Activated naive CD4-positive, alpha-beta T cell treated with anti-CD3 and anti-CD28 coated beads for 36 hours (primary cell): ENCODE measurements around the gene ZNF76. TPM values are rescaled to one million over a fixed set of nuclear protein-coding genes. Genes with fewer than 3 reads are reported as not detected.

ENCODE experiments used
- CTCF ChIA-PET: fragments of 350-600 bp; sonication (Branson Sonifier 250); formaldehyde crosslinking; loops from one replicate; lab custom pipeline; 2021; ENCODE audit warnings: antibody characterized with exemption; lab: Charles Lee
- DNase-seq: peaks from one replicate; pipeline ENCODE4 v3.0.0-alpha.2; 2020
- H3K27ac Mint-ChIP-seq: one replicate; pipeline ENCODE4 v1.8.0; 2021; ENCODE audit warnings: mild to moderate bottlenecking, mixed read lengths
- H3K27me3 Mint-ChIP-seq: one replicate; pipeline ENCODE4 v1.8.0; 2021; ENCODE audit warnings: low read depth, mixed read lengths
- H3K36me3 Mint-ChIP-seq: one replicate; pipeline ENCODE4 v1.8.0; 2021; ENCODE audit warnings: low read depth, mixed read lengths
- H3K4me1 Mint-ChIP-seq: one replicate; pipeline ENCODE4 v1.8.0; 2021; ENCODE audit warnings: low read depth, mixed read lengths
- H3K4me3 Mint-ChIP-seq: one replicate; pipeline ENCODE4 v1.8.0; 2021; ENCODE audit warnings: mild to moderate bottlenecking, moderate library complexity, mixed read lengths
- H3K9me3 Mint-ChIP-seq: one replicate; pipeline ENCODE4 v1.8.0; 2021; ENCODE audit warnings: mixed read lengths
- intact Hi-C: fragments of 100-400 bp; cut with micrococcal nuclease; formaldehyde crosslinking; loops from one replicate; pipeline ENCODE4 v1.15.1; 2023
- total RNA-seq, 2 experiments: library from RNA; stranded (reverse); gene quantifications; one replicate each; pipeline ENCODE4 v1.2.3, GENCODE V29; 2021

The ZNF76 gene
- total RNA-seq, 2 experiments from 2014 or later = 32.4 to 38.2 TPM

- Mint-ChIP-seq H3K4me3 (peak overlapping the region; percentile 96), H3K36me3 (no peaks in the 10 kb centered on the region), H3K27me3 (no peaks in the 10 kb centered on the region), H3K9me3 (no peaks in the 10 kb centered on the region), H3K27ac (peak overlapping the region; percentile 86), H3K4me1 (peaks cover 40% of the 10 kb centered on the region)
- CTCF ChIA-PET = interaction anchor here (1.0 to 5.7 kb wide), 3 partner anchors 10 to 69 kb away, joined by 3 to 39 read pairs (median 8); no protein-coding TSS in a partner anchor
- intact Hi-C loops = loop anchor here (2.0 to 5.0 kb wide), 2 partner anchors 44 to 112 kb away; no protein-coding TSS in a partner anchor
- no peak for DNase-seq
Observed at GRCh38 chr6:35258858-35259193, 709 bp upstream of the ZNF76 start.

- H3K4me1 Mint-ChIP-seq = peaks cover 50% of the 10 kb centered on the region
- intact Hi-C loops = loop anchor here (2.0 to 5.0 kb wide), 2 partner anchors 43 to 113 kb away; no protein-coding TSS in a partner anchor
- H3K9me3 Mint-ChIP-seq = no peaks in the 10 kb centered on the region
- peak overlapping the region; percentile 96 for H3K4me3 Mint-ChIP-seq
- no peaks in the 10 kb centered on the region for H3K36me3 Mint-ChIP-seq
- H3K27ac Mint-ChIP-seq = peak overlapping the region; percentile 81
- peak; percentile 77 for DNase-seq
- CTCF ChIA-PET = interaction anchor here (1.8 to 5.7 kb wide), 3 partner anchors 11 to 19 kb away, joined by 6 to 39 read pairs (median 8); no protein-coding TSS in a partner anchor
- H3K27me3 Mint-ChIP-seq = no peaks in the 10 kb centered on the region
Observed at GRCh38 chr6:35259948-35260590, 534 bp downstream of the ZNF76 start.

- intact Hi-C loops = no loop called here
- H3K4me1 Mint-ChIP-seq = peaks cover 53% of the 10 kb centered on the region
- CTCF ChIA-PET = interaction anchor here (1.8 kb wide), 1 partner anchor 20 kb away, joined by 6 read pairs; no protein-coding TSS in a partner anchor
- H3K27ac Mint-ChIP-seq = peak overlapping the region; percentile 81
- H3K36me3 Mint-ChIP-seq = no peaks in the 10 kb centered on the region
- no peaks in the 10 kb centered on the region for H3K9me3 Mint-ChIP-seq
- peak overlapping the region; percentile 96 for H3K4me3 Mint-ChIP-seq
- DNase-seq = no peak
- no peaks in the 10 kb centered on the region for H3K27me3 Mint-ChIP-seq
Observed at GRCh38 chr6:35260591-35261570, 1.3 kb downstream of the ZNF76 start.

GRCh38 chr6:35262596-35262995 is 3.1 kb downstream of the ZNF76 start:
- no peaks in the 10 kb centered on the region for H3K27me3 Mint-ChIP-seq
- peaks cover 2% of the 10 kb centered on the region for H3K36me3 Mint-ChIP-seq
- H3K27ac Mint-ChIP-seq = no peak overlapping the region
- intact Hi-C loops = no loop called here
- H3K4me3 Mint-ChIP-seq = no peak overlapping the region
- H3K9me3 Mint-ChIP-seq = no peaks in the 10 kb centered on the region
- no peak for DNase-seq
- H3K4me1 Mint-ChIP-seq = peaks cover 56% of the 10 kb centered on the region
- CTCF ChIA-PET = no interaction called here

GRCh38 chr6:35264550-35265274 is 5.2 kb downstream of the ZNF76 start:
- DNase-seq = no peak
- peaks cover 2% of the 10 kb centered on the region for H3K36me3 Mint-ChIP-seq
- H3K27ac Mint-ChIP-seq = no peak overlapping the region
- H3K4me3 Mint-ChIP-seq = no peak overlapping the region
- no peaks in the 10 kb centered on the region for H3K27me3 Mint-ChIP-seq
- peaks cover 58% of the 10 kb centered on the region for H3K4me1 Mint-ChIP-seq
- CTCF ChIA-PET = interaction anchor here (0.5 to 1.5 kb wide), 5 partner anchors 33 to 473 kb away, joined by 3 read pairs; partner anchors contain the start of genes ARMC12 and DEF6
- intact Hi-C loops = no loop called here
- H3K9me3 Mint-ChIP-seq = no peaks in the 10 kb centered on the region

GRCh38 chr6:35265523-35265922 is 6.0 kb downstream of the ZNF76 start:
- H3K4me1 Mint-ChIP-seq = peaks cover 52% of the 10 kb centered on the region
- H3K27ac Mint-ChIP-seq = no peak overlapping the region

GRCh38 chr6:35267446-35267845 is 7.9 kb downstream of the ZNF76 start:
- peaks cover 37% of the 10 kb centered on the region for H3K4me1 Mint-ChIP-seq
- H3K4me3 Mint-ChIP-seq = no peak overlapping the region
- no peak overlapping the region for H3K27ac Mint-ChIP-seq
- H3K9me3 Mint-ChIP-seq = no peaks in the 10 kb centered on the region
- DNase-seq = no peak
- H3K27me3 Mint-ChIP-seq = no peaks in the 10 kb centered on the region
- peaks cover 7% of the 10 kb centered on the region for H3K36me3 Mint-ChIP-seq
- intact Hi-C loops = no loop called here
- CTCF ChIA-PET = interaction anchor here (0.7 to 1.0 kb wide), 2 partner anchors 62 to 1102 kb away, joined by 3 read pairs; no protein-coding TSS in a partner anchor

More at GRCh38 chr6:35265523-35265922, 6.0 kb downstream of the ZNF76 start:
- Mint-ChIP-seq H3K27me3 (no peaks in the 10 kb centered on the region), H3K4me3 (no peak overlapping the region), H3K36me3 (peaks cover 6% of the 10 kb centered on the region), H3K9me3 (no peaks in the 10 kb centered on the region)
- intact Hi-C loops = no loop called here
- CTCF ChIA-PET = interaction anchor here (0.7 to 1.5 kb wide), 2 partner anchors 32 to 193 kb away, joined by 3 read pairs; partner anchors contain the start of gene DEF6
- DNase-seq = no peak

GRCh38 chr6:35267897-35268296 is 8.4 kb downstream of the ZNF76 start:
- Mint-ChIP-seq H3K27me3 (no peaks in the 10 kb centered on the region), H3K4me3 (no peak overlapping the region), H3K4me1 (peaks cover 32% of the 10 kb centered on the region), H3K27ac (no peak overlapping the region), H3K36me3 (peaks cover 7% of the 10 kb centered on the region), H3K9me3 (no peaks in the 10 kb centered on the region)
- intact Hi-C loops = no loop called here
- DNase-seq = no peak
- CTCF ChIA-PET = interaction anchor here (1.0 kb wide), 1 partner anchor 62 kb away, joined by 3 read pairs; no protein-coding TSS in a partner anchor

GRCh38 chr6:35272005-35272404 is 12.5 kb downstream of the ZNF76 start:
- intact Hi-C loops = no loop called here
- H3K36me3 Mint-ChIP-seq = peaks cover 7% of the 10 kb centered on the region
- no peak overlapping the region for H3K27ac Mint-ChIP-seq
- DNase-seq = no peak
- no peaks in the 10 kb centered on the region for H3K27me3 Mint-ChIP-seq
- H3K4me1 Mint-ChIP-seq = peaks cover 15% of the 10 kb centered on the region
- H3K4me3 Mint-ChIP-seq = no peak overlapping the region
- CTCF ChIA-PET = no interaction called here
- H3K9me3 Mint-ChIP-seq = no peaks in the 10 kb centered on the region

GRCh38 chr6:35273822-35274559 is 14.5 kb downstream of the ZNF76 start:
- intact Hi-C loops = no loop called here
- CTCF ChIA-PET = no interaction called here
- Mint-ChIP-seq H3K4me3 (no peak overlapping the region), H3K36me3 (peaks cover 5% of the 10 kb centered on the region), H3K4me1 (peaks cover 5% of the 10 kb centered on the region), H3K27me3 (no peaks in the 10 kb centered on the region), H3K9me3 (no peaks in the 10 kb centered on the region), H3K27ac (no peak overlapping the region)
- no peak for DNase-seq

GRCh38 chr6:35275744-35276260 is 16.3 kb downstream of the ZNF76 start:
- CTCF ChIA-PET = no interaction called here
- peaks cover 5% of the 10 kb centered on the region for H3K4me1 Mint-ChIP-seq
- intact Hi-C loops = no loop called here
- H3K27ac Mint-ChIP-seq = no peak overlapping the region
- H3K36me3 Mint-ChIP-seq = no peaks in the 10 kb centered on the region
- H3K27me3 Mint-ChIP-seq = no peaks in the 10 kb centered on the region
- H3K9me3 Mint-ChIP-seq = no peaks in the 10 kb centered on the region
- DNase-seq = no peak
- no peak overlapping the region for H3K4me3 Mint-ChIP-seq
